ENCODE measurements around the gene B3GNT9. TPM values are rescaled to one million over a fixed set of nuclear protein-coding genes. Genes with fewer than 3 reads are reported as not detected.
A peak's percentile ranks its signal among the peaks of the same experiment; 100 is the strongest.

Gene B3GNT9
- total RNA-seq, 1 donor from 2014 or later, result 2.4 TPM

DNA sequence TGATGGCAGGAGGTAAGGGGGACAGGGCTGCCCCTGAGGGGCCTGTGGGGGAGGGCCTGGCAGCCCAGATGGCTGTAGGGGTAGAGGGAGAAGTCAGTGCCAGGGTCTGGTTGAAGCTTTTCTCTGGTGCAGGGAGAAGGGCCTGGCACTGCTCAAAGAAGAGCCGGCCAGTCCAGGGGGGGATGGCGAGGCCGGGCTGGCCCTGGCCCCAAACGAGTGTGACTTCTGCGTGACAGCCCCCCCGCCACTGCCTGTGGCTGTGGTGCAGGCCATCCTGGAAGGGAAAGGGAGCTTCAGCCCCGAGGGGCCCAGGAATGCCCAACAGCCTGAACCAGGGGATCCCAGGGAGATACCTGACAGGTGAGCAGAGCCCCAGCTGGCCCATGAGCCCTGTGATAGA is 16.8 kb upstream of the B3GNT9 start:
- no peak for DNase-seq (ENCODE audit: low read depth in 2 of 2)

- no peak for DNase-seq (ENCODE audit: low read depth in 2 of 2)
These were observed 15.9 kb upstream of the B3GNT9 start for GRCh38 chr16:67166598-67167168.

DNA sequence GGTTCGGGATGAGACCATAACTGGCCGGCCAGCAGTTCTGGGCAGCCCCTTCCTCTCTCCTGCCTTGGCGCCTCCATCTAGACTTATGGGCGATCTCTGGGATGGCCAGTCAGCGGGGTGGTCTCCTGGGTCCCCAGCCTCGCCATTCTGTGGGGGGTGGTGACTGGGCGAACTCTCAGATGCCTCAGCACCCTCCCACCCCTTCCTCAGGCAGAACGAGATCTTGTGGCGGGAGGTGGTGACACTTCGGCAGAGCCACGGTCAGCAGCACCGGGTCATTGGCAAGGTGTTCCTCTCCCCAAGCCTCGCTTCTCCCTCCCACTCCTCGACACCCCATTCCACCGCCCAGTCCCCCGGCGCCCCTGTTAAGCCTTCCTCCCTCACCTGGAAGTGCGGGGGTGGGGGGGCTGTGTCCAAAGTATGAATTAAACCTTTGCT is 15.3 kb upstream of the B3GNT9 start:
- DNase-seq (ENCODE audit: low read depth in 2 of 2), result no peak

DNA sequence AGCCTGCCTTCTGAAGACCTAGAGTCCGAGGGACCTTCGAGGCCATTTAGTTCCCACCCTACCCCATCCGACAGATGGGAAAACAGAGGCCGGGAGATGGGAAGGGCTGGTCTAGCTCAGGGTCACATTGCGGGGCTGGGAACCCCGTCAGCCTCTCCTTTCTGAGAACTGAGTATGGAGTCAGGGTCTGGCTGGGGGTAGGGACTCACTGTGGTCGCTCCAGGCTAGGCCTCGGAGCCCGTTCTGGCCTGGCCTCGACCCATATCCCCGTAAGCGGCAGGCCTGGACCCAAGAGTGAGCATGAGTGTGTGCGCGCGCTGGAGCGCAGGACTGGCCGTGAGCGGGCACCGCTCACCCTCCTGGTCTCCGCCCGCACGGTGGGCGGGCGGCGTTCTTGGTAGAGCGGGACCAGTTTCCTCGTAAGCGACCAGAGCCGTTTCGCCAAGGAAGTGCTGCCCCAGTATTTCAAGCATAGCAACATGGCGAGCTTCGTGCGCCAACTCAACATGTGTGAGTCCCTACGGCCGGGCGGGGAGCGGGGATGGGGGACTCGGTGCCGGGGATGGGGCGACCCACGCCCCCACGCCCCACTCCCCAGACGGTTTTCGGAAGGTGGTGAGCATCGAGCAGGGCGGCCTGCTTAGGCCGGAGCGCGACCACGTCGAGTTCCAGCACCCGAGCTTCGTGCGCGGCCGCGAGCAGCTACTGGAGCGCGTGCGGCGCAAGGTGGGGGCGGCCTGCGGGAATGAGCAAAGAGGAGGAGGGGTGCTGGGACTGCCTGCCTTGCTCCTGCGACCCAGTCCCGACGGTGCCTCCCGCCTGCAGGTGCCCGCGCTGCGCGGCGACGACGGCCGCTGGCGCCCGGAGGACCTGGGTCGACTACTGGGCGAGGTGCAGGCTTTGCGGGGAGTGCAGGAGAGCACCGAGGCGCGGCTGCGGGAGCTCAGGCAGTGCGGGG is 14.6 kb upstream of the B3GNT9 start:
- no peak for DNase-seq (ENCODE audit: low read depth in 2 of 2)

DNA sequence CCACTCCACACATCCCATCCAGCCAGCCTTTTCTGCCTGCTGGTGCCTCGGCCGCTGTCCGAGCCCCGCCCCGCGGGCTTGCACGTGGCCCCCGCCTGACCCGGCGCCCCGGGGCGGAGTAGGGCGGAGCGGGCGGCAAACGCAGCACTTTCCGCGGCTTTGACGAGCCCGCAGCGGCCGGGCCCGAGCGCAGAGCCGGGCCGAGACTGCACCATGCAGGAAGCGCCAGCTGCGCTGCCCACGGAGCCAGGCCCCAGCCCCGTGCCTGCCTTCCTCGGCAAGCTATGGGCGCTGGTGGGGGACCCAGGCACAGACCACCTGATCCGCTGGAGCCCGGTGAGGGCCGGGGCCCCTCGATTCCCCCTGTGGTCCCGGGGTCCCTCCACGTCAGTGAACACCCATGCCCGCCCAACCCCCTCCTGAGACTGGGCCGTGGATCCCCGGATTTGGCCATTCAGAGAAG is 13.8 kb upstream of the B3GNT9 start, which contains the start of gene HSF4:
HSF4 (plus strand) TSS at position 147 of the 463 bp plus-strand sequence; CDS start at position 214, 67 bp downstream.
- DNase-seq (ENCODE audit: low read depth in 2 of 2), result no peak

- DNase-seq (ENCODE audit: low read depth in 2 of 2), result no peak
These were observed 13.3 kb upstream of the B3GNT9 start for GRCh38 chr16:67163999-67164558.

GRCh38 chr16:67163164-67163998 is 12.6 kb upstream of the B3GNT9 start:
- peak; percentile 38 to 72 for DNase-seq (ENCODE audit: low read depth in 2 of 2)

- no peak for DNase-seq (ENCODE audit: low read depth in 2 of 2)
These were observed 11.8 kb upstream of the B3GNT9 start for GRCh38 chr16:67162506-67163163.

- DNase-seq (ENCODE audit: low read depth in 2 of 2), result no peak
These were observed 10.8 kb upstream of the B3GNT9 start for GRCh38 chr16:67161595-67162058.

DNA sequence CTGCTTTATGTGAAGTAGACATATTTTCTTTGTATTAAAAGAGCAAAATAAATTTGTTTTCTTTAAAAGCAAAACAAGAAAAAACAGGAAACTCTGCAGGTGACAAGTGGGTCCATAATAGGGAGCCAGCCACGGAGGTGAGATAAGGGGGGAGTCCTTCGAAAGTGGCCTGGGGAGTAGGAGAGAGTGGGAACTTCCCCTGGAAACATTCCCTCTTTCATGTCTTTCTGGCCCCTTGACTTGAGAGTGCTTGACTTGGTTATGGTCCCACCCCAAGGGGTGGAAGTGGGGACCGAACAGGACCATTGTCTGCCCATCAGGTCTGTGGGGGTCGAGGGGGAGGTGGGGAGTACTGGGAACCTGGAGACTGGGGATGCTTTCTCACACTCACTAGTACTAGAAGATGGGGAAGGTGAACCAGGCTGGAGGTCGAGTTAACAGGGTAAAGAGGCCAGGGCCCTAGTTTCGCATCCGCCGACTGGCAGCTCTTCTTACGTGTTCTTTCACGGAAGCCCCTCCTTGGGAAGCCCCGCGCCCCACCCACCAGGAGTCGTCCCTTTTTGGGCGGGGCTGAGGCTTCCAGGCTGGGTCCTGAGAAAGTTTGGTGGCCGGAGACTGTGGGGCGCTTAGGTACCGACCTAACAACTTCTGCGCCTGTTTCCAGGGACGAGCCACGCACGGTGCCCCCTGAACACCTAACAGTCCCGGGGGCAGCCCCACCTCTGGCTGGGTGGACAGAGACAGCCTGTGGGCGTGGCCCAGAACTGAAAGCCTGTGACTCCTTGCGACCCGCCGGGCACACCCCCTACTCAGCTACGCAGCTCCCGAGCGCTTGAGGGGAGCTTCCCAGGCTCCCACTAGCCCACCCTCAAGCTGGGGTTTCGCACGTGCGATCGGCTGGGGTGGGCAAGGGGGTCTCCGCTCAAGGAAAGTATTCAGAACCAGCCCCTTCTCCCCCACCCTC is 8.1 kb upstream of the B3GNT9 start:
- DNase-seq (ENCODE audit: low read depth in 2 of 2), result peak in 1 of 2 donors; percentile 46

GRCh38 chr16:67157892-67158635 is 7.3 kb upstream of the B3GNT9 start:
- DNase-seq (ENCODE audit: low read depth in 2 of 2), result no peak

DNA sequence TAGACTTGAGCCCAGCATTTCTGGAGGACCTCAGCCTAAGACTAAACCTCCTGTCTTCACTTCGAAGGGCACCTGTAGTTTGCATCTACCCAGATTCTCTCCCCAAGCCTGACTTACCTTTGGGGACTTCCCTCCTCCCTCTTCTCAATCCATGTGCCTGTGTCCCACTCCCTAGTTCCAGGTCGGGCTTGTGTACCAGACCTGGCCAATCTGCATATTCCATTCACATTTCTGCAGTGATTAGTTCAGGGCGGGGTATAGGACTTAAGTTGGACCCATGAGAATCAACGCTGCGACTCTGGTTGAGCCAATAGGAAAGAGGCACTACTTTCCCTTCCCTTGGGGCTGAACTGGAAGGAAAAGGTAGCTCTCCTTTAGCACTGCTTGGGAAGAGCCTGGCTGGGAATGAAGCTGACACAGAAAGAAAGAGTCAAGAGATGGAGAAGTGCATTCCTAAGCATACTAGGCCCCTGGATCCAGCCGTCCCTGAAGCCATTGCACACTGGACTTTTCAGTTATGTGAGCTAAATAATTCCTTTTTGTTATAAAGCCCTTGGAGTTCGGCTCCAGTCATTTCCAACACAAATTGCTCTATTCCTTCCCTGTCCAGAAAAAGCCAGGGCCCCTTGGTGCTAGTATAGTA is 6.4 kb upstream of the B3GNT9 start:
- no peak for DNase-seq (ENCODE audit: low read depth in 2 of 2)

- no peak for DNase-seq (ENCODE audit: low read depth in 2 of 2)
These were observed 5.5 kb upstream of the B3GNT9 start for GRCh38 chr16:67156143-67156844.

GRCh38 chr16:67155295-67156142 is 4.7 kb upstream of the B3GNT9 start:
- peak; percentile 47 to 76 for DNase-seq (ENCODE audit: low read depth in 2 of 2)

DNA sequence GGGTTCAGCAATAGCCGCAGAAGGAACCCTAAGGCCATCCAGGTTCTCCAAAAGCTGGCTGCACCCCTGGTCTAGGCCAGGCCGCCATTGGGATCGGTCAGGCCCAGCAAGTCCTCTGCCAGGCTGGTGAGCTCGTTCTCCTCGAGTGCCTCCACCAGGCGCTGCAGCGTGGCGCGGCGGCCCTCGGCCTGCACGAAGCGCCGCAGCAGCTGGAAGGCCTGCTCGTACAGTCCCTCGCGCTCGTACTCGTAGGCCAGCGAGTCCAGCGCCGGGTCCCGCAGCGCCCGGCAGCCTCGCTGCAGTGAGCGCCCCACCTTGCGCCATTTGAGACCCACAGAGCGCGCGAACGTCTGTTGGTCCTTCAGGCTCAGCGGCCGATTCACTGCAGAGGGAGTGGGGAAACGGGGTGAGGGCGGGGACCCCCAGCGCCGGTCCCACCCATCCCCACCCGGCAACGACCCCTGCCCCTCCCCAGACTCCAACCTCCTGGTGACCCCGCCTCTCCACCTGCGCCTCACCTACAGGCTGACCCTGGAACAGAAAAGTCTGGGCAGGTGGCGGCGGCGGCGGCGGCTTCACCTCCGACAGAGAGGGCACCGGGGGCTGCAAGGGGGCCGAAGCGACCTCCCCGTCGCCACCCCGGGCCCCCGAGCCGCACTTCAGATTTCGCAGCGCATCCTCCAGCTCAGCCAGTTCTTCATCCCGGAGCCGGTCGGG is 3.9 kb upstream of the B3GNT9 start:
- no peak for DNase-seq (ENCODE audit: low read depth in 2 of 2)
